OCI-LY3 (cell line): Measurements from ENCODE around the gene SLC25A14.

Experiments used
- EZH2phosphoT487 ChIP-seq: fragments of 200-600 bp; shearing (Covaris generic); IDR thresholded peaks from 2 replicates; pipeline ENCODE4 v1.6.1; 2018; ENCODE audit warnings: antibody characterized with exemption, mixed run types, low read depth
- TF ChIP-seq, protein P1 (sequence below): fragments of 200-600, 300-600 bp; sonication (generic); IDR thresholded peaks from 2 replicates; pipeline ENCODE4 v1.5.1; 2014; ENCODE audit warnings: antibody characterized with exemption, low read length, low read depth

DNA sequence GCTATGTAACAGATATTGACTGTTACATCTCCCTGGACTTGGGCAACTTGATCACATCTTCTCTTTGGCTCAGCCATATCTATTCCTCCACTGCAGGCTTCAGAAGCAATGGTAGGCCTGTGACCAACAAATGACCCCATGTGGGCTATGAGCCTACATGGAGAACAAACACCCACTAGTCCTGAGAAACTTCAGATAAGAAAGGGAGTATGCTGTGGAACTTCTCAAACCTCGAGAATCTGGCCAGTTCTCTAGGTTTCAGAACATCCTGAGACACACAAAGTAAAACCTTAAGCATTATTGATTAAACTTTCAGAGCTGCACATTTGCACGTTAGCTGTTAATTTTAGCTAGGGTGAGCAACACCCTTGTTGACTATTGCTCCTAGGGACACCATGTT lies 78.3 kb downstream of the SLC25A14 start:
- TF ChIP-seq, protein P1, sequence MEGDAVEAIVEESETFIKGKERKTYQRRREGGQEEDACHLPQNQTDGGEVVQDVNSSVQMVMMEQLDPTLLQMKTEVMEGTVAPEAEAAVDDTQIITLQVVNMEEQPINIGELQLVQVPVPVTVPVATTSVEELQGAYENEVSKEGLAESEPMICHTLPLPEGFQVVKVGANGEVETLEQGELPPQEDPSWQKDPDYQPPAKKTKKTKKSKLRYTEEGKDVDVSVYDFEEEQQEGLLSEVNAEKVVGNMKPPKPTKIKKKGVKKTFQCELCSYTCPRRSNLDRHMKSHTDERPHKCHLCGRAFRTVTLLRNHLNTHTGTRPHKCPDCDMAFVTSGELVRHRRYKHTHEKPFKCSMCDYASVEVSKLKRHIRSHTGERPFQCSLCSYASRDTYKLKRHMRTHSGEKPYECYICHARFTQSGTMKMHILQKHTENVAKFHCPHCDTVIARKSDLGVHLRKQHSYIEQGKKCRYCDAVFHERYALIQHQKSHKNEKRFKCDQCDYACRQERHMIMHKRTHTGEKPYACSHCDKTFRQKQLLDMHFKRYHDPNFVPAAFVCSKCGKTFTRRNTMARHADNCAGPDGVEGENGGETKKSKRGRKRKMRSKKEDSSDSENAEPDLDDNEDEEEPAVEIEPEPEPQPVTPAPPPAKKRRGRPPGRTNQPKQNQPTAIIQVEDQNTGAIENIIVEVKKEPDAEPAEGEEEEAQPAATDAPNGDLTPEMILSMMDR = no peak
- TF ChIP-seq EZH2phosphoT487 = no peak
